Karpas-422 (cell line): Measurements from ENCODE around the gene TAGLN. TPM values are rescaled to one million over a fixed set of nuclear protein-coding genes. Genes with fewer than 3 reads are reported as not detected.

Experiments used
- DNase-seq: peaks from one replicate; pipeline ENCODE4 v3.0.0-alpha.2; 2015
- H2AFZ ChIP-seq: fragments of 200-600 bp; sonication (generic); 2 replicates; pipeline ENCODE4 v1.6.1; 2014; ENCODE audit warnings: antibody characterized with exemption, low read length, mixed read lengths
- H3K27ac ChIP-seq: fragments of 200-600 bp; sonication (generic); 2 replicates; pipeline ENCODE4 v1.5.1; 2014; ENCODE audit warnings: mild to moderate bottlenecking, low read length, moderate library complexity
- H3K27me3 ChIP-seq: fragments of 200-600 bp; sonication (generic); 2 replicates; pipeline ENCODE4 v1.6.1; 2014; ENCODE audit warnings: low read length, mixed read lengths
- H3K36me3 ChIP-seq: fragments of 200-600 bp; sonication (generic); 2 replicates; pipeline ENCODE4 v1.6.1; 2014; ENCODE audit warnings: low read length, mixed read lengths; ENCODE audit not compliant: insufficient read depth
- H3K4me1 ChIP-seq: fragments of 200-600 bp; sonication (generic); 2 replicates; pipeline ENCODE4 v1.6.1; 2014; ENCODE audit warnings: mild to moderate bottlenecking, low read length, mixed read lengths
- H3K4me2 ChIP-seq: fragments of 200-600 bp; sonication (generic); 2 replicates; pipeline ENCODE4 v1.6.1; 2014; ENCODE audit warnings: low read length, low read depth, mild to moderate bottlenecking; ENCODE audit not compliant: poor library complexity, severe bottlenecking
- H3K4me3 ChIP-seq: fragments of 200-600 bp; sonication (generic); 2 replicates; pipeline ENCODE4 v1.5.1; 2014; ENCODE audit warnings: mild to moderate bottlenecking, antibody characterized with exemption, low read length, mixed read lengths
- H3K79me2 ChIP-seq: fragments of 200-600 bp; sonication (generic); 2 replicates; pipeline ENCODE4 v1.6.1; 2014; ENCODE audit warnings: mild to moderate bottlenecking, low read length, mixed read lengths
- H3K9ac ChIP-seq: fragments of 200-600 bp; sonication (generic); 2 replicates; pipeline ENCODE4 v1.6.0; 2014; ENCODE audit warnings: low read length
- H3K9me2 ChIP-seq: fragments of 200-600 bp; sonication (generic), shearing (Covaris generic); replicated peaks from 2 replicates; pipeline ENCODE4 v1.6.0; 2014; ENCODE audit warnings: mild to moderate bottlenecking, low read length, moderate library complexity; ENCODE audit not compliant: insufficient read depth
- H3K9me3 ChIP-seq: fragments of 300-700, 200-600 bp; sonication (generic); 2 replicates; pipeline ENCODE4 v1.6.1; 2014; ENCODE audit warnings: low read length, mixed read lengths
- H4K20me1 ChIP-seq: fragments of 200-600 bp; sonication (generic); 2 replicates; pipeline ENCODE4 v1.6.1; 2014; ENCODE audit warnings: mild to moderate bottlenecking, antibody characterized with exemption, low read length, low read depth; ENCODE audit not compliant: insufficient read depth
- total RNA-seq: library from RNA; depleted of rRNA; stranded (reverse); fragments of >200 nt; shearing (Covaris generic); gene quantifications from 2 replicates; pipeline ENCODE4 v1.2.3, GENCODE V29; 2014; ENCODE audit warnings: low replicate concordance

Gene TAGLN
- total RNA-seq, 1 experiment from 2014 or later = 3.3 TPM

GRCh38 chr11:117189941-117190544 lies 9.1 kb upstream of the TAGLN start:
- peak overlapping the region; percentile 72 for H3K27ac ChIP-seq
- no peaks in the 10 kb centered on the region for H3K27me3 ChIP-seq
- H3K79me2 ChIP-seq = no peaks in the 10 kb centered on the region
- peak overlapping the region; percentile 57 for H3K4me2 ChIP-seq
- H3K36me3 ChIP-seq = no peaks in the 10 kb centered on the region
- H3K9ac ChIP-seq = peak overlapping the region; percentile 68
- no peaks in the 10 kb centered on the region for H3K9me2 ChIP-seq
- peaks cover 32% of the 10 kb centered on the region for H3K4me1 ChIP-seq
- no peaks in the 10 kb centered on the region for H4K20me1 ChIP-seq
- DNase-seq = no peak
- H3K4me3 ChIP-seq = peak overlapping the region; percentile 36; the same call in 1 of the 2 replicates
- H2AFZ ChIP-seq = no peak overlapping the region
- no peaks in the 10 kb centered on the region for H3K9me3 ChIP-seq

DNA sequence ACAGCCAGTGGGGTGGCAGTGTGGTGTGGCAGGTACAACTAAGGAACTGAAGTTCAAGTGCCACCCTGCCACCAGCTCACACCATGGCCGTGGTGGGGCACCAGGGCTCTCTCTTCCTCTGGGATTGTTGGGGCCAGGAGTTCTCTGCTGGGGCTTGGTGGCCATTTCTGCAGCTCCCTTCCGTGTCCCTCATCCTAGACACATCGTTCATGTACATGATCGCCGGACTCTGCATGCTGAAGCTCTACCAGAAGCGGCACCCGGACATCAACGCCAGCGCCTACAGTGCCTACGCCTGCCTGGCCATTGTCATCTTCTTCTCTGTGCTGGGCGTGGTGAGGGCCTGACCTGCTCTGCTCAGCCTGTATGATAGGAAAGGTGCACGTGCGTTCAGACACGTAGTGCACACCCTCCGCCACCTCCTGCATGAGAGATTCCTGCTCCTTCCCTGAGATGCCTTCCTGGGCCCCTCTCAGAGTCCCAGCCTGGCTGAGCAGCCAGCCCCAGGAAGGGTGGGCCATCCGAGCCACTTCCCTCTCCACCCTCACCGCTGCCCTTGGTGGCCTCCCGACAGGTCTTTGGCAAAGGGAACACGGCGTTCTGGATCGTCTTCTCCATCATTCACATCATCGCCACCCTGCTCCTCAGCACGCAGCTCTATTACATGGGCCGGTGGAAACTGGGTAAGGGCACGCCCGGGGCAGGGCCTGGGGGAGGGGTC lies 7.3 kb upstream of the TAGLN start:
- no peak for DNase-seq
- H3K36me3 ChIP-seq = no peaks in the 10 kb centered on the region
- no peak overlapping the region for H3K27ac ChIP-seq
- H3K79me2 ChIP-seq = no peaks in the 10 kb centered on the region
- no peak overlapping the region for H3K4me3 ChIP-seq
- no peak overlapping the region for H2AFZ ChIP-seq
- H3K4me2 ChIP-seq = no peak overlapping the region
- H3K9me2 ChIP-seq = no peaks in the 10 kb centered on the region
- peaks cover 18% of the 10 kb centered on the region for H3K4me1 ChIP-seq
- H3K27me3 ChIP-seq = no peaks in the 10 kb centered on the region
- H3K9me3 ChIP-seq = no peaks in the 10 kb centered on the region
- H4K20me1 ChIP-seq = no peaks in the 10 kb centered on the region
- no peak overlapping the region for H3K9ac ChIP-seq

- Histone ChIP-seq H4K20me1 (no peaks in the 10 kb centered on the region), H3K4me1 (peaks cover 18% of the 10 kb centered on the region), H3K4me3 (no peak overlapping the region), H3K9ac (no peak overlapping the region), H3K36me3 (no peaks in the 10 kb centered on the region), H3K27ac (no peak overlapping the region), H3K4me2 (no peak overlapping the region), H3K79me2 (no peaks in the 10 kb centered on the region), H3K9me3 (no peaks in the 10 kb centered on the region), H3K27me3 (no peaks in the 10 kb centered on the region), H2AFZ (no peak overlapping the region), H3K9me2 (no peaks in the 10 kb centered on the region)
- no peak for DNase-seq
Measured at GRCh38 chr11:117192401-117192875, 6.7 kb upstream of the TAGLN start.

- Histone ChIP-seq H3K79me2 (no peaks in the 10 kb centered on the region), H3K9me3 (no peaks in the 10 kb centered on the region), H3K9ac (no peak overlapping the region), H3K4me1 (peaks cover 18% of the 10 kb centered on the region), H3K4me2 (no peak overlapping the region), H3K27ac (no peak overlapping the region), H3K36me3 (no peaks in the 10 kb centered on the region), H2AFZ (no peak overlapping the region), H3K4me3 (no peak overlapping the region), H3K9me2 (no peaks in the 10 kb centered on the region), H4K20me1 (no peaks in the 10 kb centered on the region), H3K27me3 (no peaks in the 10 kb centered on the region)
- DNase-seq = peak; percentile 2
Measured at GRCh38 chr11:117193130-117194020, 5.8 kb upstream of the TAGLN start.

DNA sequence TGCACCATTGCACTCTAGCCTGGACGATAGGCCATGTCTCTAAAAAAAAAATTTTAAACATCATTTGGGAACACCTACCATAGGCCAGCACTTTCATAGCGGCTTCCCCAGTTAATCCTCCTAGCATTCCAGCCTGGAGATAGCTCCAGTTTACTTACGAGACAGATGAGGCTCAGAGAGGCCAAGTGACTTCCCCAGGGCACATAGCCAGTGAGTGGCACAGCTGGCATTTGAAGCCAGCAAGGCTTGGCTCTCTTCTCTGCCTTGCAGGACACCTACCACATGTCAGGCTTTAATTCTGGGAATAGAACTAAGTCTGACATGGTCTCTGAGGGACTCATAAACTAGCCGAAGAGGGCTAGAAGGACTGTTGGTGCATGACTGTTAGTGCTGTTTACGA lies 4.9 kb upstream of the TAGLN start:
- Histone ChIP-seq H3K27ac (no peak overlapping the region), H3K79me2 (no peaks in the 10 kb centered on the region), H3K27me3 (no peaks in the 10 kb centered on the region), H3K4me1 (peaks cover 12% of the 10 kb centered on the region), H3K9me3 (no peaks in the 10 kb centered on the region), H3K4me3 (no peak overlapping the region), H2AFZ (no peak overlapping the region), H3K36me3 (no peaks in the 10 kb centered on the region), H3K9me2 (no peaks in the 10 kb centered on the region), H3K9ac (no peak overlapping the region), H4K20me1 (no peaks in the 10 kb centered on the region), H3K4me2 (no peak overlapping the region)
- peak; percentile 17 for DNase-seq

GRCh38 chr11:117195258-117195657 lies 3.9 kb upstream of the TAGLN start:
- Histone ChIP-seq H3K4me2 (no peak overlapping the region), H3K4me1 (peaks cover 2% of the 10 kb centered on the region), H3K4me3 (no peak overlapping the region), H3K27me3 (no peaks in the 10 kb centered on the region), H3K36me3 (no peaks in the 10 kb centered on the region), H3K27ac (no peak overlapping the region), H2AFZ (no peak overlapping the region), H3K79me2 (no peaks in the 10 kb centered on the region), H3K9ac (no peak overlapping the region), H4K20me1 (no peaks in the 10 kb centered on the region), H3K9me2 (no peaks in the 10 kb centered on the region), H3K9me3 (no peaks in the 10 kb centered on the region)
- no peak for DNase-seq

DNA sequence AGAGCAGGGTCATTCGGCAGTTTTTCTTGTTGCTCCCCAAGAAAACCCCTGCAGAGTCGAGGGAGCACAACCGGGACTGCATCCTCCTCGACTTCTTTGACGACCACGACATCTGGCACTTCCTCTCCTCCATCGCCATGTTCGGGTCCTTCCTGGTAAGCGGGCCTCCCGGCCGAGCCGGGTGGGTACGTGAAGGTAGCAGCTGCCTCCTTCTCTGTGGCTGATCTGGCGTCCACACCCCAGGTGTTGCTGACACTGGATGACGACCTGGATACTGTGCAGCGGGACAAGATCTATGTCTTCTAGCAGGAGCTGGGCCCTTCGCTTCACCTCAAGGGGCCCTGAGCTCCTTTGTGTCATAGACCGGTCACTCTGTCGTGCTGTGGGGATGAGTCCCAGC lies 3.4 kb upstream of the TAGLN start:
- no peaks in the 10 kb centered on the region for H3K36me3 ChIP-seq
- no peak for DNase-seq
- no peaks in the 10 kb centered on the region for H3K79me2 ChIP-seq
- no peak overlapping the region for H3K9ac ChIP-seq
- no peaks in the 10 kb centered on the region for H3K9me3 ChIP-seq
- H3K27ac ChIP-seq = no peak overlapping the region
- no peak overlapping the region for H3K4me2 ChIP-seq
- H2AFZ ChIP-seq = no peak overlapping the region
- no peak overlapping the region for H3K4me3 ChIP-seq
- no peaks in the 10 kb centered on the region for H3K4me1 ChIP-seq
- H3K27me3 ChIP-seq = no peaks in the 10 kb centered on the region
- no peaks in the 10 kb centered on the region for H4K20me1 ChIP-seq
- no peaks in the 10 kb centered on the region for H3K9me2 ChIP-seq

- Histone ChIP-seq H2AFZ (no peak overlapping the region), H3K4me1 (no peaks in the 10 kb centered on the region)
- DNase-seq = no peak
Measured at GRCh38 chr11:117197006-117197405, 2.2 kb upstream of the TAGLN start.

More at GRCh38 chr11:117197006-117197405, 2.2 kb upstream of the TAGLN start:
- Histone ChIP-seq H3K27ac (no peak overlapping the region), H3K36me3 (no peaks in the 10 kb centered on the region), H3K4me3 (no peak overlapping the region), H3K9me3 (no peaks in the 10 kb centered on the region), H3K9ac (no peak overlapping the region), H3K9me2 (no peaks in the 10 kb centered on the region), H3K4me2 (no peak overlapping the region), H4K20me1 (no peaks in the 10 kb centered on the region), H3K27me3 (no peaks in the 10 kb centered on the region), H3K79me2 (no peaks in the 10 kb centered on the region)
